GM18867 (cell line): ENCODE results near the gene RAB43.

Experiments used
- ATAC-seq: cut with Tn5 transposase; IDR thresholded peaks from one replicate; pipeline ENCODE4 v1.9.1; 2021; ENCODE audit warnings: mild to moderate bottlenecking, moderate library complexity; ENCODE audit not compliant: unreplicated experiment

Gene RAB43

DNA sequence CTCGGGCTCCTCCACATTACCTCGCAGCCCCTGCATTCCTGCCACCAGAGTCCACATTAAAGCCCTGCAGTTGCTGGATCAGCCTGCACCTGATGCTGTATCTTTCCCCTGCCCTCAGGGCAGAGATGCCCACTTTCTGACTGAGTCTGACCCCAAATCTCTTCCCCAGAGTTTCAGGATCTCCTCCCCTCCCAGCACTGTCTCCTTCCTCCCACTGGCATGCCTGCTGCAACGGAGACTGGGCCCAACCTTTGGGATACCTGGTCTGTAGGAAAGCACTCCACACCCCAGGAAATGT lies 81.6 kb downstream of the RAB43 start:
- no peak for ATAC-seq

DNA sequence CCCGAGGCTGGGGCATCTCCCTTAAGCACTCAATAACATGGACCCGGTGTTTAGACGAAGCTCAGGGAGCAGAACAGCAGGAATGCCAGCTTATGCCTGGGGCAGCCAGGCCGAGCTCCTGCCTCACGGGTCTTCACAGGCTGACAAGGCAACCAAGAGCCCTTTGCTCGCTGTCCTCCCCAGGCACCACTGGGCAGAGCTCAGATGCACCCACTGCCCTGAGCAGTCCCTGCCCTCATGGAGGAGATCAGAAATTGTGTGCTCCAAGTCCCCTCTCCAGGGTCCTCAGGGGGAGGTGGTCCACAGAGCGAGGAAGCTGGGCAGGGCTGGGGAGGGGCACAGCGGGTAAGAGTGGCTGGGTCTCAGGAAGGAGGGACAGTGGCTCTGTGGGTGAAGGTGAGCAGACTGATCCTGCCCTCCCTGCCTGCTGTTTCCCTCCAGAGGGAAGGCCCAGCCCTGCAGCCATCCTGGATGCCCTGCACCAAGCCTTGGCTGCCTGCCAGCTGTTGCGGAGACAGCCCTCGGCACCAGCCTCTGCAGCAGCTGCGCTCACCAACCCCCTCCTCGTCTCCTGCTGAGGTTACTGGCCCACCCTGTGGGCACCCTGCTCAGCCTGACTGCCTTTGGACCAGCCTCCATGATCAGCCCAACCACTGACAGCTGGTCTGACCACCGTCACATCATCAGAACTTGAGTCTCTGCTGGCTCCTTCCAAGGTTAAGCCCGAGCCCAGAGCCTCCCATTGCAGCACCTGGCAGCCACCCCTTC lies 82.1 kb downstream of the RAB43 start:
- ATAC-seq = no peak

DNA sequence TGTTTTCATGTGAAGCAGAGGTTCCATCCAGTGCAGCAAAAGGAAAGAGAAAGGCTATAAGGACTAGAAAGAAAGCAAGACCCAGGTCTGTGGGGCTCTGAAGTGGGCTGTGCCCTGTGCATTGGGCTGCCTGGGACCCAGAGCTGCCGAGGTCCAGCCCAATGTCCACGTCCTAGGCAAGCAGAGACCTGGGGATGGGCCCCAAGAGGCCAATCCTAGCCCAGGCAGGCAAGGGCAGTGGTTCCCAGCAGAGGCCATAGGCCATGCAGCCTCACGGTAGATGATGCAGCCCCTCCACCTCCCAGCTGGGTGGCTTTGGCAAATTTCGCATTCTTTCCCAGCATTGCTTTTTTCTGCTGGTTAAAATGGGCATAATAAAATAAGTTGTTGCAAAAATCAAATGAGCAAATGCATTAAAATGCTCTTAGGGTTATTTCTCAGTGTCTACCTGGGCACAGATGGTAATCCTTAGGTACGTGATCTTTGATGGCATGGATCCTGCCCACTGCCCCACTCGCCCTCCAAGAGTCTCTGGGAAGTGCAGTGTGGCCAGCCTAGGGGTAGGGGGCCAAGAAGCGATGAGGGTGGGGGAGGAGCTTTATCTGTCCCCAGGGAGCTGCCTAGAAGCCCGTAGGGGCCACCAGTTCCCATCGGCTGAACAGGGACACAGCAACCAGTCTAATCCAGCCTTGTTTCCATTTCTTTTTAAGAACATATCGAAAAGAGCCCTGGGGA lies 83.3 kb downstream of the RAB43 start:
- no peak for ATAC-seq
